ENCODE data around the gene COMT. TPM values are rescaled to one million over a fixed set of nuclear protein-coding genes. Genes with fewer than 3 reads are reported as not detected.

Gene COMT
- total and polyA plus RNA-seq, 2 experiments from 2014 or later, result 29.6 to 29.8 TPM

DNA sequence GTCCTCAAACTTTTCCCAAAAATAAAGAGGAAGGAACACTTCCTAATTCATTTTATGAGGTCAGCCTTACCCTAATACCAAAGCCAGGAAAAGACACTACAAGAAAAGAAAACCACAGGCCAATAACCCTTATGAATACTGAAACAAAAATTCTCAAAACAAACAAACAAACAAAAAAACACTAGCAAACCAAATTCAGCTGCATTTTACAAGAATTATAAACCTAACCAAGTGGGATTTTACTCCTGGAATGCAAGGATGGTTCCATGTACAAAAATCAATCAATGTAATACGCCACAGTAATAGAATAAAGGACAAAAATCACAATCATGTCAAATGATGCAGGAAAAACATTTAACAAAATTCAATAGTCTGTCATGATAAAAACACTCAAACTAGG, 61.7 kb downstream of the COMT start:
- H3F3A ChIP-seq (replicated peaks; ENCODE audit: low read depth), result no peaks in the 10 kb centered on the region; the same call in 1 of the 2 replicates
- peaks cover 9% of the 10 kb centered on the region for H3K27me3 Mint-ChIP-seq (ENCODE audit: insufficient read depth, low read depth, poor library complexity)
- peaks cover 38% of the 10 kb centered on the region for H3K4me1 Mint-ChIP-seq
- no peak overlapping the region for H3K4me3 Mint-ChIP-seq
- no peaks in the 10 kb centered on the region for H3K9me2 ChIP-seq (ENCODE audit: insufficient read depth)
- H3K36me3 Mint-ChIP-seq (ENCODE audit: low read depth), result peaks cover 21% of the 10 kb centered on the region
- peaks cover 8% of the 10 kb centered on the region for H3K36me3 ChIP-seq (ENCODE audit: insufficient read depth)
- no peak overlapping the region for H3K4me3 ChIP-seq
- H3K4me2 ChIP-seq, result no peak overlapping the region
- no peak for DNase-seq (ENCODE audit: low spot score)
- H2AFZ ChIP-seq, result no peak overlapping the region
- no peak for ATAC-seq
- H3K27me3 ChIP-seq (ENCODE audit: insufficient read depth), result no peaks in the 10 kb centered on the region
- H3K27ac Mint-ChIP-seq, result no peak overlapping the region
- H3K27ac ChIP-seq (ENCODE audit: low read depth), result no peak overlapping the region
- no peaks in the 10 kb centered on the region; the same call in 1 of the 2 replicates for H4K20me1 ChIP-seq (replicated peaks; ENCODE audit: insufficient read depth)
- peaks cover 20% of the 10 kb centered on the region for H3K9me3 Mint-ChIP-seq
- peaks cover 14% of the 10 kb centered on the region for H3K4me1 ChIP-seq (ENCODE audit: insufficient read depth)
- H3K79me2 ChIP-seq (replicated peaks; ENCODE audit: insufficient read depth), result no peaks in the 10 kb centered on the region
- TF ChIP-seq, protein P1, sequence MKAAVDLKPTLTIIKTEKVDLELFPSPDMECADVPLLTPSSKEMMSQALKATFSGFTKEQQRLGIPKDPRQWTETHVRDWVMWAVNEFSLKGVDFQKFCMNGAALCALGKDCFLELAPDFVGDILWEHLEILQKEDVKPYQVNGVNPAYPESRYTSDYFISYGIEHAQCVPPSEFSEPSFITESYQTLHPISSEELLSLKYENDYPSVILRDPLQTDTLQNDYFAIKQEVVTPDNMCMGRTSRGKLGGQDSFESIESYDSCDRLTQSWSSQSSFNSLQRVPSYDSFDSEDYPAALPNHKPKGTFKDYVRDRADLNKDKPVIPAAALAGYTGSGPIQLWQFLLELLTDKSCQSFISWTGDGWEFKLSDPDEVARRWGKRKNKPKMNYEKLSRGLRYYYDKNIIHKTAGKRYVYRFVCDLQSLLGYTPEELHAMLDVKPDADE (IDR thresholded peaks at IDR 0.05), result no peak
- TF ChIP-seq EZH2phosphoT487 (IDR thresholded peaks at IDR 0.05; ENCODE audit: unreplicated experiment) (no peak), NANOG (IDR thresholded peaks at IDR 0.05; ENCODE audit: borderline replicate concordance) (no peak), ZNF331 (CRISPR knock-in tag; IDR thresholded peaks at IDR 0.05; ENCODE audit: low read depth) (no peak), STAT1 (IDR thresholded peaks at IDR 0.05; ENCODE audit: unreplicated experiment) (no peak)
- TF ChIP-seq, protein P2, sequence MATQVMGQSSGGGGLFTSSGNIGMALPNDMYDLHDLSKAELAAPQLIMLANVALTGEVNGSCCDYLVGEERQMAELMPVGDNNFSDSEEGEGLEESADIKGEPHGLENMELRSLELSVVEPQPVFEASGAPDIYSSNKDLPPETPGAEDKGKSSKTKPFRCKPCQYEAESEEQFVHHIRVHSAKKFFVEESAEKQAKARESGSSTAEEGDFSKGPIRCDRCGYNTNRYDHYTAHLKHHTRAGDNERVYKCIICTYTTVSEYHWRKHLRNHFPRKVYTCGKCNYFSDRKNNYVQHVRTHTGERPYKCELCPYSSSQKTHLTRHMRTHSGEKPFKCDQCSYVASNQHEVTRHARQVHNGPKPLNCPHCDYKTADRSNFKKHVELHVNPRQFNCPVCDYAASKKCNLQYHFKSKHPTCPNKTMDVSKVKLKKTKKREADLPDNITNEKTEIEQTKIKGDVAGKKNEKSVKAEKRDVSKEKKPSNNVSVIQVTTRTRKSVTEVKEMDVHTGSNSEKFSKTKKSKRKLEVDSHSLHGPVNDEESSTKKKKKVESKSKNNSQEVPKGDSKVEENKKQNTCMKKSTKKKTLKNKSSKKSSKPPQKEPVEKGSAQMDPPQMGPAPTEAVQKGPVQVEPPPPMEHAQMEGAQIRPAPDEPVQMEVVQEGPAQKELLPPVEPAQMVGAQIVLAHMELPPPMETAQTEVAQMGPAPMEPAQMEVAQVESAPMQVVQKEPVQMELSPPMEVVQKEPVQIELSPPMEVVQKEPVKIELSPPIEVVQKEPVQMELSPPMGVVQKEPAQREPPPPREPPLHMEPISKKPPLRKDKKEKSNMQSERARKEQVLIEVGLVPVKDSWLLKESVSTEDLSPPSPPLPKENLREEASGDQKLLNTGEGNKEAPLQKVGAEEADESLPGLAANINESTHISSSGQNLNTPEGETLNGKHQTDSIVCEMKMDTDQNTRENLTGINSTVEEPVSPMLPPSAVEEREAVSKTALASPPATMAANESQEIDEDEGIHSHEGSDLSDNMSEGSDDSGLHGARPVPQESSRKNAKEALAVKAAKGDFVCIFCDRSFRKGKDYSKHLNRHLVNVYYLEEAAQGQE (IDR thresholded peaks at IDR 0.05; ENCODE audit: unreplicated experiment), result no peak

DNA sequence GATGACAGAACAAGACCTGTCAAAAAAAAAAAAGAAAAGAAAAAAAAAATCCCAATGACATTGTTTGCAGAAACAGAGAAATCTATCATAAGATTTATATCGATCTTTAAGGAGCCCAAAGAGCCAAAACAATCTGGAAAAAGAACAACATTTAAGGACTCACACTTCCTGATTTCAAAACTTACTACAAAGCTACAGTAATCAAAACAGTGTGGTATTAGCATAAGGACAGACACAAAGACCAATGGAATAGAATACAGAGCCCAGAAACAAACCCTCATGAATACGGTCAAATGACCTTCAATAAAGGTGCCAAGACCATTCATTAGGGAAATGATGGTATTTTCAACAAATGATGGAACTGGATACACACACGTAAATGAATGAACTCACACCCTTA, 62.9 kb downstream of the COMT start:
- Mint-ChIP-seq H3K4me1 (peaks cover 28% of the 10 kb centered on the region), H3K4me3 (no peak overlapping the region), H3K36me3 (ENCODE audit: low read depth) (peaks cover 21% of the 10 kb centered on the region), H3K27me3 (ENCODE audit: insufficient read depth, low read depth, poor library complexity) (peaks cover 3% of the 10 kb centered on the region), H3K9me3 (peaks cover 20% of the 10 kb centered on the region), H3K27ac (no peak overlapping the region)
- Histone ChIP-seq H3K4me2 (no peak overlapping the region), H3K79me2 (replicated peaks; ENCODE audit: insufficient read depth) (no peaks in the 10 kb centered on the region), H3K36me3 (ENCODE audit: insufficient read depth) (peaks cover 8% of the 10 kb centered on the region), H4K20me1 (replicated peaks; ENCODE audit: insufficient read depth) (no peaks in the 10 kb centered on the region; the same call in 1 of the 2 replicates), H3F3A (replicated peaks; ENCODE audit: low read depth) (no peaks in the 10 kb centered on the region; the same call in 1 of the 2 replicates), H3K9me2 (ENCODE audit: insufficient read depth) (no peaks in the 10 kb centered on the region), H3K4me1 (ENCODE audit: insufficient read depth) (peaks cover 10% of the 10 kb centered on the region; the same call in 1 of the 2 replicates), H3K4me3 (no peak overlapping the region), H3K27ac (ENCODE audit: low read depth) (no peak overlapping the region), H3K27me3 (ENCODE audit: insufficient read depth) (no peaks in the 10 kb centered on the region), H2AFZ (no peak overlapping the region)
- no peak for ATAC-seq
- DNase-seq (ENCODE audit: low spot score), result no peak
- TF ChIP-seq, protein P1 (IDR thresholded peaks at IDR 0.05), result no peak
- TF ChIP-seq, protein P3, sequence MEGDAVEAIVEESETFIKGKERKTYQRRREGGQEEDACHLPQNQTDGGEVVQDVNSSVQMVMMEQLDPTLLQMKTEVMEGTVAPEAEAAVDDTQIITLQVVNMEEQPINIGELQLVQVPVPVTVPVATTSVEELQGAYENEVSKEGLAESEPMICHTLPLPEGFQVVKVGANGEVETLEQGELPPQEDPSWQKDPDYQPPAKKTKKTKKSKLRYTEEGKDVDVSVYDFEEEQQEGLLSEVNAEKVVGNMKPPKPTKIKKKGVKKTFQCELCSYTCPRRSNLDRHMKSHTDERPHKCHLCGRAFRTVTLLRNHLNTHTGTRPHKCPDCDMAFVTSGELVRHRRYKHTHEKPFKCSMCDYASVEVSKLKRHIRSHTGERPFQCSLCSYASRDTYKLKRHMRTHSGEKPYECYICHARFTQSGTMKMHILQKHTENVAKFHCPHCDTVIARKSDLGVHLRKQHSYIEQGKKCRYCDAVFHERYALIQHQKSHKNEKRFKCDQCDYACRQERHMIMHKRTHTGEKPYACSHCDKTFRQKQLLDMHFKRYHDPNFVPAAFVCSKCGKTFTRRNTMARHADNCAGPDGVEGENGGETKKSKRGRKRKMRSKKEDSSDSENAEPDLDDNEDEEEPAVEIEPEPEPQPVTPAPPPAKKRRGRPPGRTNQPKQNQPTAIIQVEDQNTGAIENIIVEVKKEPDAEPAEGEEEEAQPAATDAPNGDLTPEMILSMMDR (conservative IDR thresholded peaks at IDR 0.05; ENCODE audit: low read depth in 2 of 2), result no peak
- TF ChIP-seq, protein P2 (IDR thresholded peaks at IDR 0.05; ENCODE audit: unreplicated experiment), result no peak
- TF ChIP-seq CREB1 (CRISPR knock-in tag; IDR thresholded peaks at IDR 0.05; ENCODE audit: low read depth), result no peak
- TF ChIP-seq STAT1 (IDR thresholded peaks at IDR 0.05; ENCODE audit: unreplicated experiment), result no peak
- TF ChIP-seq ZNF114 (CRISPR knock-in tag; IDR thresholded peaks at IDR 0.05), result no peak
- TF ChIP-seq EZH2 (IDR thresholded peaks at IDR 0.05; ENCODE audit: low read depth, unreplicated experiment), result no peak
- no peak for TF ChIP-seq ZNF331 (CRISPR knock-in tag; IDR thresholded peaks at IDR 0.05; ENCODE audit: low read depth)

Measured in GM23338 (cell line).